ENCODE measurements around the gene ZSWIM3.

Gene ZSWIM3

GRCh38 chr20:45833030-45833882, 24.2 kb upstream of the ZSWIM3 start, which contains the start of gene SNX21:
TSS of gene SNX21 (plus strand) at chr20:45833799. CDS start at chr20:45833920, 121 bp downstream.
- DNase-seq, result peak; percentile 81

GRCh38 chr20:45833883-45834796, 23.3 kb upstream of the ZSWIM3 start:
- DNase-seq, result peak; percentile 71

DNA sequence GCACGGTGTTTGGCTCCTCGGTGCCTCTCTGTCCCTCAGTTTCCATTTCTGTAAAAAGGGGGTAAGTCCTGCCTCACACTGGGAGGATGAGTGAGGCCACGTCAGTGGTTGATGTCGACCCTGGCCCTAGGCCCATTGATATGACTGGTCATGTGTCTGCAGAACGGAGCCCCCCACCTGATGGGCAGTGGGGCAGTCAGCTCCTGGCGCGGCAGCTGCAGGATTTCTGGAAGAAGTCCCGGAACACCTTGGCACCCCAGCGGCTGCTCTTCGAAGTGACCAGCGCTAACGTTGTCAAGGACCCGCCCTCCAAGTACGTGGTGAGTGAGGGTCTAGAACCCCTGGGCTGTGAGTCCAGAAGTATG, 22.6 kb upstream of the ZSWIM3 start:
- no peak for DNase-seq

DNA sequence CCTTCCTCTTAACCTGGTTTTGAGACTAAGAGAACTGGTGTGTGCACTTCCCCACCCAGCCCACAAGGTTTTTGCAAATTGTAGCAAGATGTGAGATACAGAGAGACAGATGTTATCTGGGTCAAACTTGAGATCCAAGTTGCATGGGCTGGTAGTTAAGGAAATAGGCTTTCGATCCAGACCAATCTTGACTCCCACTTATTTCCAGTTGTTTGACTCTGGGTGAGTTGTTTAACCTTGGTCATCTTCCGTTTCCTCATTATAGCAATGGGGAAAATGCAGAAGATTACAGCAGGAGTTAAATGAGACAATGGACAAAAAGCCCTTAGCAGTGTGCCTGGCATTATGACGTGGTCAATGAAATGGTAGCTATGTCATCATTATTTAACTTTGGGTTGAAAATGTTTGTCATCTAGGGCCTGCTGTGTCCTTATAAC, 22.1 kb upstream of the ZSWIM3 start:
- DNase-seq, result no peak

GRCh38 chr20:45835825-45836224, 21.6 kb upstream of the ZSWIM3 start:
- no peak for DNase-seq

GRCh38 chr20:45836841-45837240, 20.6 kb upstream of the ZSWIM3 start:
- DNase-seq, result no peak

- DNase-seq, result no peak
These were observed 16.7 kb upstream of the ZSWIM3 start for GRCh38 chr20:45840700-45841198.

DNA sequence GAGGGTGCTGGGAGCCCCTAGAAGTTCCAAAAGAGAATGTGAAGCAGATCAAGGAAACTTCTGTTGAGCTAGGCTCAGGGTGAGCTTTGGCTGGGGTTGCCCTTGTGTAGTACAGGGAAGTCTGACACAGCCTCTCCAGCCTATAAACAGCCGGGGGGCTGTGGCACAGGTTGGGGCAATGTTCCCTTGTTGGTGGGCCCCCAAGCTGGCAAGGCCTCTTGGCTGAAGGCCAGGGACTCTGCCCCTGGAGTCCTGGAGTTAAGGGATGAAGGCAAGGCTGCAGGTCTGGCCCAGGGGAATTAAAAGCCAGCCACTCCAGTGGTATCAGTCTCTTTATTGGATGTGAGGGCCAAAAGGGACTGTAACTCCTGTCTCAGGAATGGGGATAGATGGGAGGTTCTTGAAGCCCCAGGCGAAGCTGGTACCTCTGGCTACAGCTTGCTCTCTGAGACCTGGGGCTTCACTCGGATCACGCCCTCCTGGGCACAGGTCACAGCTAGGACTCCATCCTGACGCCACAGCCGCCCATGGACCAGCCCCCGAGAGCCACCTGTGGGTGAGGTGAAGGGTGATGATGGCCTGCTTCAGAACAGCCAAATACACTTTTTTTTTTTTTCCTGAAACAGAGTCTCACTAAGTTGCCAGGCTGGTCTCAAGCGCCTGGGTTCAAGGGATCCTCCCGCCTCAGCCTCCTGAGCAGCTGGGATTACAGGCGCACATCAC, 15.8 kb upstream of the ZSWIM3 start:
- DNase-seq, result no peak

GRCh38 chr20:45842169-45842812, 15.1 kb upstream of the ZSWIM3 start:
- no peak for DNase-seq

DNA sequence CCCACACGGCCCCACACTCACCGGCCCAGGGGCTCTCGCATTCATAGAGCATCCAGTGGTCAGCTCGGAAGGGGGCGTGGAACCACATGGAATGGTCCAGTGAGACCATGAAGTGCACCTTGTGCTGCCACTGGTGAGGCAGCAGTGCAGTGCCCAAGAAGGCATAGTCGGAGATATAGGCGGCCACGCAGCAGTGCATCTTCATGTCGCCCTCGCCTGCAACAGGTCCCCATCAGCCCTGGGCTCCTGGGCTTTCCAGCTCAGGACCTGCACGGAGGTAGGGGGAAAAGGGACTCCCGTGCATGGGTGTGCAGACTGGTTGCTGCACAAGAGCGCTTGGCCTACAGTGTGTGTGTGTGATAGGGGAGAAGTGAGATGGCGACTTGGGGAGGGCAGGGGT, 13.9 kb upstream of the ZSWIM3 start:
- no peak for DNase-seq

- DNase-seq, result no peak
These were observed 12.0 kb upstream of the ZSWIM3 start for GRCh38 chr20:45845452-45845851.

DNA sequence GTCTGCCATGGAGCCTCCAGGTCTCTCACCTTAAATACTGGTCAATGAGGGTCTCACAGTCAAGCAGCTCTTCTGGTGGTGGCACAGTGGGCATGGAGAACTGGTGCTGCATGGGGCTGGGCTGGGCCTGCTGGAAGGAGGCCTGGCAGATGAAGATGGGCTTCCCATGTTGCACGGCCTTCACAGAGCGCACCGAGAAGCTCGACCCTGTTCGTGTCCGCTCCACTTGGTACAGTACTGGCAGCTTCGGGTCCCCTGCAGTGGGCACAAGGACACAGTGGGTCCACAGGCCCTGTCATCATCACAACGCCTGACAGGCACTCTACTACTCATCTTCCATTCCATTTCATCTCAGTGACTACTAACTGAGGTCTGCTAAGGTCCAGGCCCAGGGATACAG, 9.0 kb upstream of the ZSWIM3 start:
- DNase-seq, result no peak

DNA sequence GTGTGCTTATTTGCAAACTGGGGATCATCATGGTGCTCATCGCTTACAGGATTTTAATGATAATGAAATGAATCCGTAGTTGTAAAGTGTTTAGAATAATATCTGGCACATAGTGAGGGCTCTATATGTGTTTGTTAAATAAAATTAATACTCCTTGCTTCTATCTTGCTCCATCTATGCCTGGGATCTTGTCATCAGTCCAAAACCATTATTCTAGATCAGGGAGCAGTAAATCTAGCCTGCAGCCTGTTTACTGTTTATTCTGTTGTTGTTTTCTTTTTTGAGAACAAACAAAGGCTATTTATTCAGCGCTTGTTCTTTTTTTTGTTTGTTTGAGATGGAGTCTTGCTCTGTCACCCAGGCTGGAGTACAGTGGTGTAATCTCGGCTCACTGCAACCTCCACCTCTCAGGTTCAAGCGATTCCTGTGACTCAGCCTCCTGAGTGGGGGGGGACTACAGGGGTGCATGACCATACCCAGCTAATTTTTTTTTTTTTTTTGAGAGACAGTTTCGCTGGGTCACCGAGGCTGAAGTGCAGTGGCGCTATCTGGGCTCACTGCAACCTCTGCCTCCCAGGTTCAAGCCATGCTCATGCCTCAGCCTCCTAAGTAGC, 8.3 kb upstream of the ZSWIM3 start:
- no peak for DNase-seq

DNA sequence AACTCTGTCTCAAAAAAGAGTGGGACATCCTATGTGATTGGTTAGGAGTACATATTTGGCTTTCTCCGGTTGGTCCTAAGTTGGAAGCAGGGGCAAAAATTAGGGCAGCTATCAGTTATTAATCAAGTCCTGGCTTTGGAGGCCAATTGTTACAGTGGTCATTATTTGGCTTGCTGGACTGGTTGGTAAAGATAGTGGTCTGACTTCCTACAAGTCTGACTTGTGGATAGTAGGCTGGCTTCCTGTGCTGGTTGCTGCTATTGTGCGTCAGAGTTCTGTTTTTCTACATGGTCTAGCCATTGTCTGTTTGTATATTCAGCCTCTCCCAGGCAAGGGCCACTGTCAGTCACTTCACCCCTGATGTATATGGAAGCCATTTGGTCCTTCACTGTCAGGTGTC, 7.2 kb upstream of the ZSWIM3 start:
- DNase-seq, result no peak

- no peak for DNase-seq
These were observed 6.5 kb upstream of the ZSWIM3 start for GRCh38 chr20:45850926-45851325.

DNA sequence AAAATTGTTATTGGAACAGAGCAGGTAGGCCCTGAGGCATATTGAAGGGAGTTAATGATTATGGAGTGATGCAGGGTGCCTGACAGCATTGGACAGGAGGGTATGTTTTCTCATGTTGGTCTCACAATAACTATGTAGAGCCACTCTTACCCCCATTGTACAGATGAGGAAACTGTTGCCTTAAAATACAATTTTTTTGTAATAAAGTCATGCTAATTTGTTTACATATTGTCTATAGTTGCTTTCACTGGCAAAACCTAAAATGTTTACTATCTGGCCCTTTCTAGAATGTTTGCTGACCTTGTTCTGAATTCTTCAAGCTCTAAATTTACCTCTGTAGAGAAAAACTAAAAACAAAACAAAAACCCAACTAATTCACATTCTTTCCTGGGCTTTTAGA, 5.9 kb upstream of the ZSWIM3 start:
- no peak for DNase-seq

DNA sequence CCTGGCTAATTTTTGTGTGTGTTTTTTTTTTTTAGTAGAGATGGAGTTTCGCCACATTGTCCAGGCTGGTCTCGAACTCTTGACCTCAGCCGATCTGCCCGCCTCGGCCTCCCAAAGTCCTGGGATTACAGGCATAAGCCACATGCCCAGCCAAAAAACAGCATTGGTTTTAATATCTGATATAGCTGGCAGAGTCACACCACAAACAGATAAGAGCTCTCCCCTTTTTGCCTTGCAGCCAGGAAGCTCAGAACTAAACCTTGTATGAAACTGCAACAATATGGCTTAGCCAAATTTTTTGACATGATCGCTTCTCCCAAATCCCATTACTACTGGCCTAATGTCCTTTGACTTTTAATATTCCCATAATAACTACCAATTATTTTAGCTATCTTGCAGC, 5.1 kb upstream of the ZSWIM3 start:
- no peak for DNase-seq

- no peak for DNase-seq
These were observed 3.9 kb upstream of the ZSWIM3 start for GRCh38 chr20:45853484-45853883.

- DNase-seq, result no peak
These were observed 435 bp downstream of the ZSWIM3 start for GRCh38 chr20:45857882-45858216.

GRCh38 chr20:45859916-45860315, 2.5 kb downstream of the ZSWIM3 start:
- no peak for DNase-seq

GRCh38 chr20:45860560-45861220, 3.3 kb downstream of the ZSWIM3 start:
- no peak for DNase-seq
